ENCODE data around the gene MPI. TPM values are rescaled to one million over a fixed set of nuclear protein-coding genes. Genes with fewer than 3 reads are reported as not detected.

The MPI gene
- total and polyA plus RNA-seq, 2 of the 8 experiments (the other 6 are each of a cell fraction or from before 2014, with no cell fraction given) = 31.0 to 74.8 TPM

- H3K23ac ChIP-seq (ENCODE audit: insufficient read length) = no peak overlapping the region
- no peak overlapping the region for H2BK12ac ChIP-seq (ENCODE audit: low read depth, low read length)
- no peak overlapping the region for H3K18ac ChIP-seq (ENCODE audit: extremely low read depth, low read length)
- FAIRE-seq (no peak), DNase-seq (ENCODE audit: low read depth in 1 of 2, low spot score in 2 of 2) (no peak)
- H4K91ac ChIP-seq (replicated peaks; ENCODE audit: insufficient read length, low read length) = no peak overlapping the region
- H2BK5ac ChIP-seq (ENCODE audit: low read depth, low read length) = no peak overlapping the region
- H2AK5ac ChIP-seq (ENCODE audit: low read depth, low read length) = no peak overlapping the region
- no peaks in the 10 kb centered on the region for H3K79me1 ChIP-seq (ENCODE audit: low read depth, low read length)
- no peak overlapping the region for H4K8ac ChIP-seq (ENCODE audit: extremely low read depth, insufficient read depth, low read length)
- no peak overlapping the region for H3K14ac ChIP-seq (ENCODE audit: insufficient read length)
- POLR2A ChIA-PET (ENCODE audit: partially characterized antibody) = interaction anchor here (0.7 to 7.0 kb wide), 3 partner anchors 11 to 48 kb away, joined by 3 to 116 read pairs (median 5); partner anchors contain the start of genes FAM219B and ULK3
- H3K23me2 ChIP-seq (ENCODE audit: low read depth, low read length) = peaks cover 9% of the 10 kb centered on the region
- H3K56ac ChIP-seq (replicated peaks; ENCODE audit: insufficient read length, low read depth, low read length) = no peak overlapping the region
- no peak overlapping the region for H3K4me3 ChIP-seq (ENCODE audit: extremely low read depth in 1 of 4, insufficient read depth in 2 of 4, low read depth in 3 of 4, low read length in 4 of 4)
- H3K36me3 ChIP-seq (ENCODE audit: control insufficient read depth in 2 of 4, insufficient read depth in 4 of 4, low read length in 3 of 4) = peaks cover 5 to 18% (median 15%) of the 10 kb centered on the region in 4 experiments; a peak in 6 of 8 replicates
- H3K9me3 ChIP-seq (ENCODE audit: insufficient read depth in 2 of 2, low read depth in 1 of 2, low read length in 1 of 2) = no peaks in the 10 kb centered on the region
- H3K9ac ChIP-seq (replicated peaks in 1 of 4; ENCODE audit: extremely low read depth in 1 of 4, low read depth in 3 of 4, low read length in 3 of 4) = no peak overlapping the region
- no peaks in the 10 kb centered on the region for H3K27me3 ChIP-seq (replicated peaks in 1 of 4; ENCODE audit: control insufficient read depth in 3 of 4, extremely low read depth in 1 of 4, insufficient read depth in 3 of 4, low read length in 3 of 4)
- no peak overlapping the region for H2BK20ac ChIP-seq (ENCODE audit: low read length)
- WGBS, 2 experiments (ENCODE audit: extremely low coverage in 1 of 2, insufficient coverage in 1 of 2, insufficient read length in 1 of 2, insufficient replicate concordance in 2 of 2, low coverage in 1 of 2, low lambda C conversion rate in 2 of 2, missing lambda C conversion rate in 1 of 2) = 93% methylated on average over 3 of the region's 3 CpGs; no CpG with 5 or more reads in 1 of the 2 experiments
- no peak overlapping the region for H2AFZ ChIP-seq (ENCODE audit: low read length)
- peaks cover 0 to 4% (median 2%) of the 10 kb centered on the region in 4 experiments; a peak in 4 of 7 replicates for H3K4me1 ChIP-seq (replicated peaks in 1 of 4; ENCODE audit: control insufficient read depth in 3 of 4, insufficient read depth in 4 of 4, low read length in 3 of 4)
- H2BK15ac ChIP-seq (ENCODE audit: low read length) = no peak overlapping the region
- CTCF ChIA-PET (ENCODE audit: partially characterized antibody) = interaction anchor here (0.7 to 6.2 kb wide), 5 partner anchors 7 to 56 kb away, joined by 3 to 54 read pairs (median 3); no protein-coding TSS in a partner anchor
- H4K5ac ChIP-seq (ENCODE audit: insufficient read length, low read depth, low read length) = no peak overlapping the region
- H4K20me1 ChIP-seq (replicated peaks in 1 of 2; ENCODE audit: control insufficient read depth in 1 of 2, insufficient read depth in 2 of 2, low read length in 2 of 2) = no peaks in the 10 kb centered on the region
- H3K27ac ChIP-seq (ENCODE audit: low read depth, low read length) = no peak overlapping the region
- H3K4me2 ChIP-seq (ENCODE audit: insufficient read depth in 1 of 2, low read depth in 2 of 2, low read length in 2 of 2) = no peak overlapping the region; a peak in 1 of 4 replicates
- no peak overlapping the region for H2BK120ac ChIP-seq (replicated peaks; ENCODE audit: low read depth, low read length)
- H3K79me2 ChIP-seq (ENCODE audit: control insufficient read depth in 1 of 2, insufficient read depth in 2 of 2, low read length in 2 of 2) = no peaks in the 10 kb centered on the region
- no peak overlapping the region for H3K4ac ChIP-seq (replicated peaks; ENCODE audit: insufficient read length, low read depth, low read length)
- TF ChIP-seq GABPA (IDR thresholded peaks at IDR 0.05; ENCODE audit: borderline replicate concordance, insufficient read depth, low read length) (no peak), NANOG (IDR thresholded peaks at IDR 0.05; ENCODE audit: insufficient read depth, low read depth, low read length, poor library complexity, severe bottlenecking) (no peak), TEAD4 (IDR thresholded peaks at IDR 0.05; ENCODE audit: low read depth, low read length) (no peak), SIRT6 (IDR thresholded peaks at IDR 0.05; ENCODE audit: low read length) (no peak), FOSL1 (IDR thresholded peaks at IDR 0.05; ENCODE audit: insufficient read depth, low read depth, low read length) (no peak), HDAC2 (IDR thresholded peaks at IDR 0.05; ENCODE audit: borderline replicate concordance in 1 of 2, low read depth in 2 of 2, low read length in 2 of 2) (no peak), CEBPB (IDR thresholded peaks at IDR 0.05; ENCODE audit: low read depth, low read length) (no peak), CTBP2 (IDR thresholded peaks at IDR 0.05; ENCODE audit: borderline replicate concordance, insufficient read depth, insufficient read length, low read length) (no peak)
Observed at GRCh38 chr15:74891469-74891868, 1.6 kb downstream of the MPI start.
